ENCODE data around the gene DNASE1L3. TPM values are rescaled to one million over a fixed set of nuclear protein-coding genes. Genes with fewer than 3 reads are reported as not detected.

The DNASE1L3 gene
- total RNA-seq, 1 donor from 2014 or later, result 0.22 TPM

GRCh38 chr3:58237238-58237940 lies 26.6 kb upstream of the DNASE1L3 start, which contains the start of gene ABHD6:
TSS of gene ABHD6 (plus strand) at chr3:58237792. CDS start at chr3:58256587, 18,795 bp downstream.
- Mint-ChIP-seq H3K36me3 (no peaks in the 10 kb centered on the region), H3K9me3 (no peaks in the 10 kb centered on the region), H3K4me1 (peaks cover 5% of the 10 kb centered on the region), H3K27ac (peak within 1 kb of the TSS; percentile 71), H3K4me3 (peak within 1 kb of the TSS; percentile 82), H3K27me3 (ENCODE audit: low read depth) (peaks cover 46% of the 10 kb centered on the region)
- TF ChIP-seq CTCF (IDR thresholded peaks at IDR 0.05; ENCODE audit: unreplicated experiment), result no peak
- peak; percentile 67 to 85 for DNase-seq (ENCODE audit: low spot score in 2 of 2, unreplicated experiment in 2 of 2)

GRCh38 chr3:58236527-58237237 lies 25.9 kb upstream of the DNASE1L3 start:
- no peak for TF ChIP-seq CTCF (IDR thresholded peaks at IDR 0.05; ENCODE audit: unreplicated experiment)
- H3K4me1 Mint-ChIP-seq, result peaks cover 5% of the 10 kb centered on the region
- H3K9me3 Mint-ChIP-seq, result no peaks in the 10 kb centered on the region
- peaks cover 53% of the 10 kb centered on the region for H3K27me3 Mint-ChIP-seq (ENCODE audit: low read depth)
- H3K27ac Mint-ChIP-seq, result peak overlapping the region; percentile 47
- peak overlapping the region; percentile 82 for H3K4me3 Mint-ChIP-seq
- DNase-seq (ENCODE audit: low spot score in 2 of 2, unreplicated experiment in 2 of 2), result no peak
- H3K36me3 Mint-ChIP-seq, result no peaks in the 10 kb centered on the region

GRCh38 chr3:58235970-58236369 lies 25.2 kb upstream of the DNASE1L3 start:
- DNase-seq (ENCODE audit: low spot score in 2 of 2, unreplicated experiment in 2 of 2), result no peak
- Mint-ChIP-seq H3K4me3 (peak overlapping the region; percentile 4), H3K27ac (no peak overlapping the region), H3K9me3 (no peaks in the 10 kb centered on the region), H3K27me3 (ENCODE audit: low read depth) (peaks cover 58% of the 10 kb centered on the region), H3K36me3 (no peaks in the 10 kb centered on the region), H3K4me1 (peaks cover 5% of the 10 kb centered on the region)
- TF ChIP-seq CTCF (IDR thresholded peaks at IDR 0.05; ENCODE audit: unreplicated experiment), result no peak

- H3K9me3 Mint-ChIP-seq, result no peaks in the 10 kb centered on the region
- H3K27me3 Mint-ChIP-seq (ENCODE audit: low read depth), result peaks cover 68% of the 10 kb centered on the region
- peaks cover 7% of the 10 kb centered on the region for H3K4me1 Mint-ChIP-seq
- TF ChIP-seq CTCF (IDR thresholded peaks at IDR 0.05; ENCODE audit: unreplicated experiment), result no peak
- no peak for DNase-seq (ENCODE audit: low spot score in 2 of 2, unreplicated experiment in 2 of 2)
- H3K4me3 Mint-ChIP-seq, result no peak overlapping the region
- H3K36me3 Mint-ChIP-seq, result no peaks in the 10 kb centered on the region
- H3K27ac Mint-ChIP-seq, result no peak overlapping the region
Measured at GRCh38 chr3:58234516-58234931, 23.8 kb upstream of the DNASE1L3 start.

DNA sequence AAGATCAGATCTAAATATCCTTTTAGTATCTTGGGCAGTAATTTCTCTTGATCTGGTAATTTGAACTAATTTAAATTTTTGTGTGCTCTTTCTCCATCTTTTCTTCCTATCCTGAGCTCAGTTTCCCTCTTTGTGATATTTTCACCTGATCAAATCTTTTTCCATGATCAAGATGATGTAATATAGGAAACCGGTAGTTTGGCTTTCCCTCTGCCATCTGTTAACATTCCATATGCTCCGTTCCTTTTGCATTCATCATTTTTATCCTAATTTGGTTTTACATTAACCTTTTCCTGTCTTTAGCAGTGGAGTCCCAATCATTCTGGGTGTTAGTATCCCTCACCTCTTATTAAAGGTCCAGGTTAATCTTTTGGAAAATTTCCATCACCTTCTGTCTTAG lies 20.9 kb upstream of the DNASE1L3 start:
- Mint-ChIP-seq H3K36me3 (no peaks in the 10 kb centered on the region), H3K4me1 (peaks cover 2% of the 10 kb centered on the region), H3K4me3 (no peak overlapping the region), H3K27ac (no peak overlapping the region), H3K27me3 (ENCODE audit: low read depth) (peaks cover 74% of the 10 kb centered on the region), H3K9me3 (no peaks in the 10 kb centered on the region)
- no peak for TF ChIP-seq CTCF (IDR thresholded peaks at IDR 0.05; ENCODE audit: unreplicated experiment)
- no peak for DNase-seq (ENCODE audit: low spot score in 2 of 2, unreplicated experiment in 2 of 2)
